SK-N-SH treated with all-trans-retinoic acid at 6 μM for 48 hours (cell line): ENCODE data around the gene SAP25.

Experiments
- ESRRG ChIP-seq: fragments of 250-450 bp; sonication (Bioruptor Pico); IDR thresholded peaks from 2 replicates; pipeline ENCODE4 v1.6.1; 2021; ENCODE audit warnings: mild to moderate bottlenecking
- ISL1 ChIP-seq: fragments of 250-450 bp; sonication (Bioruptor Pico); IDR thresholded peaks from 2 replicates; pipeline ENCODE4 v2.1.2; 2022; ENCODE audit warnings: mild to moderate bottlenecking, moderate library complexity
- PATZ1 ChIP-seq: fragments of 250-450 bp; sonication (Bioruptor Pico); IDR thresholded peaks from 2 replicates; pipeline ENCODE4 v1.8.0; 2020; ENCODE audit warnings: mild to moderate bottlenecking, moderate library complexity, borderline replicate concordance
- POU6F1 ChIP-seq: fragments of 250-450 bp; sonication (Bioruptor Pico); IDR thresholded peaks from 2 replicates; pipeline ENCODE4 v1.8.0; 2021; ENCODE audit warnings: low read depth, mild to moderate bottlenecking, moderate library complexity, borderline replicate concordance
- TOX ChIP-seq: fragments of 250-450 bp; sonication (Bioruptor Pico); IDR thresholded peaks from 2 replicates; pipeline ENCODE4 v1.8.0; 2021; ENCODE audit warnings: mild to moderate bottlenecking, moderate library complexity, borderline replicate concordance
- ZC3H10 ChIP-seq: fragments of 250-450 bp; sonication (Bioruptor Pico); IDR thresholded peaks from 2 replicates; pipeline ENCODE4 v1.5.1; 2021; ENCODE audit warnings: mild to moderate bottlenecking, moderate library complexity
- ZFP3 ChIP-seq: fragments of 250-450 bp; sonication (Bioruptor Pico); IDR thresholded peaks from 2 replicates; pipeline ENCODE4 v1.5.0; 2020; ENCODE audit warnings: mild to moderate bottlenecking, moderate library complexity

- no peak for TF ChIP-seq ZFP3 (CRISPR knock-in tag)
- no peak for TF ChIP-seq ISL1 (CRISPR knock-in tag)
- TF ChIP-seq PATZ1 (CRISPR knock-in tag) = no peak
- no peak for TF ChIP-seq ESRRG (CRISPR knock-in tag)
- TF ChIP-seq POU6F1 (CRISPR knock-in tag) = peak; percentile 72; the same call in 1 of the 2 replicates
- no peak for TF ChIP-seq TOX (CRISPR knock-in tag)
- TF ChIP-seq ZC3H10 (CRISPR knock-in tag) = no peak
Measured at GRCh38 chr7:100538654-100539435, 34.9 kb downstream of the SAP25 start, which contains the start of gene AGFG2.
